AG09309 (cell line): ENCODE results near the gene AHRR.

Experiments used
- DNase-seq: peaks from one replicate; pipeline ENCODE4 v3.0.0-alpha.2; 2010; ENCODE audit warnings: low read depth
- H3K4me3 ChIP-seq: 2 replicates; pipeline ENCODE4 v1.5.1; 2011; ENCODE audit warnings: mild to moderate bottlenecking, low read depth, low read length, moderate library complexity; ENCODE audit not compliant: control insufficient read depth
- CTCF ChIP-seq: IDR thresholded peaks from 2 replicates; pipeline ENCODE4 v1.5.1; 2011; ENCODE audit warnings: mild to moderate bottlenecking, low read depth, low read length, inconsistent platforms; ENCODE audit not compliant: insufficient read depth, control insufficient read depth; ENCODE audit errors: missing control alignments

AHRR gene

GRCh38 chr5:481347-481746 is 159.8 kb downstream of the AHRR start:
- no peak for DNase-seq
- H3K4me3 ChIP-seq, result no peak overlapping the region
- no peak for TF ChIP-seq CTCF

- DNase-seq, result no peak
- no peak overlapping the region for H3K4me3 ChIP-seq
- no peak for TF ChIP-seq CTCF
Observed at GRCh38 chr5:482021-482420, 160.5 kb downstream of the AHRR start.

- TF ChIP-seq CTCF, result no peak
- H3K4me3 ChIP-seq, result no peak overlapping the region
- DNase-seq, result no peak
Observed at GRCh38 chr5:482506-482905, 161.0 kb downstream of the AHRR start.

- no peak for DNase-seq
- TF ChIP-seq CTCF, result no peak
- no peak overlapping the region for H3K4me3 ChIP-seq
Observed at GRCh38 chr5:483011-483410, 161.5 kb downstream of the AHRR start.

GRCh38 chr5:483434-484140 is 162.1 kb downstream of the AHRR start:
- DNase-seq, result no peak
- no peak overlapping the region for H3K4me3 ChIP-seq
- no peak for TF ChIP-seq CTCF

- no peak for TF ChIP-seq CTCF
- no peak for DNase-seq
- no peak overlapping the region for H3K4me3 ChIP-seq
Observed at GRCh38 chr5:484556-484955, 163.0 kb downstream of the AHRR start.
